Naive B cell (primary cell): ENCODE data around the gene UBR2. TPM values are rescaled to one million over a fixed set of nuclear protein-coding genes. Genes with fewer than 3 reads are reported as not detected.
A peak's percentile ranks its signal among the peaks of the same experiment; 100 is the strongest.
"Not testable (repeated sequence)": the region's sequence is repeated elsewhere in the genome, so short reads cannot be mapped to it uniquely, and the experiment has no call there.

Source experiments
- ATAC-seq, 2 donors: fragments of 150-1000 bp; cut with Tn5 transposase; 2 replicates each; pipeline ENCODE4 v1.10.0; 2021; ENCODE audit warnings: low read depth in 2 of 2, mild to moderate bottlenecking in 2 of 2, moderate library complexity in 2 of 2
- DNase-seq: peaks from one replicate; pipeline ENCODE4 v3.0.0; 2022
- H3K27ac Mint-ChIP-seq, 6 donors: one replicate each; pipeline ENCODE4 v1.8.0; 2020 to 2022; ENCODE audit warnings: mild to moderate bottlenecking in 6 of 6, mixed read lengths in 6 of 6, moderate library complexity in 5 of 6, inconsistent platforms in 2 of 6
- H3K27me3 Mint-ChIP-seq, 3 donors: one replicate each; pipeline ENCODE4 v1.8.0; 2021 to 2022; ENCODE audit warnings: mixed read lengths in 3 of 3, mild to moderate bottlenecking in 1 of 3
- H3K36me3 Mint-ChIP-seq, 2 donors: one replicate each; pipeline ENCODE4 v1.8.0; 2020 to 2022; ENCODE audit warnings: mixed read lengths in 2 of 2, inconsistent platforms in 1 of 2, mild to moderate bottlenecking in 1 of 2
- H3K4me1 Mint-ChIP-seq, 3 donors: one replicate each; pipeline ENCODE4 v1.8.0; 2020 to 2022; ENCODE audit warnings: mixed read lengths in 3 of 3, inconsistent platforms in 1 of 3, mild to moderate bottlenecking in 1 of 3, moderate library complexity in 1 of 3
- H3K4me3 Mint-ChIP-seq, 8 donors: one replicate each; pipeline ENCODE4 v1.8.0; 2020 to 2022; ENCODE audit warnings: mild to moderate bottlenecking in 8 of 8, mixed read lengths in 8 of 8, moderate library complexity in 8 of 8, inconsistent platforms in 2 of 8
- H3K9me3 Mint-ChIP-seq, 7 donors: one replicate each; pipeline ENCODE4 v1.8.0; 2020 to 2022; ENCODE audit warnings: mixed read lengths in 7 of 7, mild to moderate bottlenecking in 5 of 7, inconsistent platforms in 2 of 7, moderate library complexity in 1 of 7
- polyA plus RNA-seq, 6 donors: library from polyadenylated mRNA; unstranded; fragments of 300-500 nt; fragmentation: Illumina TruSeq; gene quantifications; one replicate each; pipeline ENCODE4 v1.2.3, GENCODE V29; 2021; ENCODE audit warnings: low read depth in 6 of 6

Gene UBR2
- polyA plus RNA-seq, 6 donors from 2014 or later, result 8.2 to 16.7 (median 10.7) TPM; not detected in 1

GRCh38 chr6:42692137-42692911 lies 128.5 kb downstream of the UBR2 start:
- no peaks in the 10 kb centered on the region for H3K27me3 Mint-ChIP-seq
- H3K4me1 Mint-ChIP-seq, result peaks cover 6 to 9% (median 7%) of the 10 kb centered on the region in 3 donors
- peaks cover 14 to 27% of the 10 kb centered on the region in 2 donors for H3K36me3 Mint-ChIP-seq
- DNase-seq (no peak), ATAC-seq (no peak)
- no peak overlapping the region for H3K4me3 Mint-ChIP-seq
- H3K9me3 Mint-ChIP-seq, result no peaks in the 10 kb centered on the region
- peak overlapping the region in 1 of 6 donors; percentile 66 for H3K27ac Mint-ChIP-seq

GRCh38 chr6:42693725-42694323 lies 130.0 kb downstream of the UBR2 start:
- H3K4me1 Mint-ChIP-seq, result peaks cover 6 to 9% (median 7%) of the 10 kb centered on the region in 3 donors
- peak overlapping the region in 5 of 6 donors; percentile 75 to 98 (median 83) for H3K27ac Mint-ChIP-seq
- peak in 1 of 2 donors; percentile 48 for ATAC-seq
- H3K36me3 Mint-ChIP-seq, result peaks cover 3 to 15% of the 10 kb centered on the region in 2 donors
- H3K9me3 Mint-ChIP-seq, result no peaks in the 10 kb centered on the region
- H3K4me3 Mint-ChIP-seq, result no peak overlapping the region
- no peaks in the 10 kb centered on the region for H3K27me3 Mint-ChIP-seq
- DNase-seq, result no peak

GRCh38 chr6:42694586-42694985 lies 130.8 kb downstream of the UBR2 start:
- Mint-ChIP-seq H3K36me3 (peaks cover 0 to 9% of the 10 kb centered on the region in 2 donors), H3K27me3 (no peaks in the 10 kb centered on the region), H3K4me3 (peak overlapping the region in 1 of 8 donors; percentile 2), H3K4me1 (peaks cover 6 to 9% (median 7%) of the 10 kb centered on the region in 3 donors), H3K9me3 (no peaks in the 10 kb centered on the region), H3K27ac (peak overlapping the region in 5 of 6 donors; percentile 36 to 83 (median 53))
- DNase-seq (no peak), ATAC-seq (no peak)

- Mint-ChIP-seq H3K27ac (no peak overlapping the region), H3K9me3 (no peaks in the 10 kb centered on the region), H3K36me3 (no peaks in the 10 kb centered on the region), H3K27me3 (no peaks in the 10 kb centered on the region), H3K4me3 (peak overlapping the region in 1 of 8 donors; percentile 47), H3K4me1 (peaks cover 6 to 9% (median 7%) of the 10 kb centered on the region in 3 donors)
- ATAC-seq (no peak), DNase-seq (no peak)
Measured at GRCh38 chr6:42696526-42697267, 132.9 kb downstream of the UBR2 start.

- H3K9me3 Mint-ChIP-seq, result no peaks in the 10 kb centered on the region
- peaks cover 6 to 9% (median 7%) of the 10 kb centered on the region in 3 donors for H3K4me1 Mint-ChIP-seq
- no peak for ATAC-seq
- H3K27me3 Mint-ChIP-seq, result no peaks in the 10 kb centered on the region
- no peak overlapping the region for H3K27ac Mint-ChIP-seq
- H3K36me3 Mint-ChIP-seq, result no peaks in the 10 kb centered on the region
- no peak for DNase-seq
- peak overlapping the region in 1 of 8 donors; percentile 47 for H3K4me3 Mint-ChIP-seq
Measured at GRCh38 chr6:42697268-42697655, 133.4 kb downstream of the UBR2 start.

GRCh38 chr6:42698217-42698616 lies 134.4 kb downstream of the UBR2 start:
- Mint-ChIP-seq H3K27me3 (no peaks in the 10 kb centered on the region), H3K4me1 (peaks cover 6 to 9% (median 7%) of the 10 kb centered on the region in 3 donors), H3K27ac (no peak overlapping the region), H3K4me3 (no peak overlapping the region), H3K9me3 (no peaks in the 10 kb centered on the region), H3K36me3 (no peaks in the 10 kb centered on the region)
- DNase-seq (no peak), ATAC-seq (no peak)

GRCh38 chr6:42702200-42702599 lies 138.4 kb downstream of the UBR2 start:
- no peaks in the 10 kb centered on the region for H3K4me1 Mint-ChIP-seq
- H3K27me3 Mint-ChIP-seq, result no peaks in the 10 kb centered on the region
- no peak overlapping the region for H3K27ac Mint-ChIP-seq
- no peak for DNase-seq
- no peak overlapping the region for H3K4me3 Mint-ChIP-seq
- H3K36me3 Mint-ChIP-seq, result no peaks in the 10 kb centered on the region
- H3K9me3 Mint-ChIP-seq, result no peaks in the 10 kb centered on the region
- ATAC-seq, result no peak

- not testable (repeated sequence) for H3K27ac Mint-ChIP-seq, H3K4me1 Mint-ChIP-seq, H3K27me3 Mint-ChIP-seq, H3K9me3 Mint-ChIP-seq, H3K4me3 Mint-ChIP-seq, H3K36me3 Mint-ChIP-seq, DNase-seq, ATAC-seq
Measured at GRCh38 chr6:42702786-42703185, 139.0 kb downstream of the UBR2 start.

GRCh38 chr6:42704251-42704936 lies 140.6 kb downstream of the UBR2 start:
- Mint-ChIP-seq H3K27me3 (peaks cover 0 to 6% (median 0%) of the 10 kb centered on the region in 3 donors), H3K4me3 (no peak overlapping the region), H3K36me3 (no peaks in the 10 kb centered on the region), H3K27ac (no peak overlapping the region), H3K9me3 (no peaks in the 10 kb centered on the region), H3K4me1 (peaks cover 0 to 2% (median 0%) of the 10 kb centered on the region in 3 donors)
- no peak for DNase-seq
- no peak for ATAC-seq

GRCh38 chr6:42704937-42705374 lies 141.1 kb downstream of the UBR2 start:
- Mint-ChIP-seq H3K36me3 (no peaks in the 10 kb centered on the region), H3K9me3 (no peaks in the 10 kb centered on the region), H3K27ac (no peak overlapping the region), H3K4me3 (no peak overlapping the region), H3K4me1 (peaks cover 0 to 2% (median 0%) of the 10 kb centered on the region in 3 donors), H3K27me3 (peaks cover 0 to 6% (median 0%) of the 10 kb centered on the region in 3 donors)
- DNase-seq, result no peak
- ATAC-seq, result no peak

- peaks cover 0 to 2% (median 0%) of the 10 kb centered on the region in 3 donors for H3K4me1 Mint-ChIP-seq
- H3K36me3 Mint-ChIP-seq, result peaks cover 3 to 7% of the 10 kb centered on the region in 2 donors
- H3K27ac Mint-ChIP-seq, result no peak overlapping the region
- DNase-seq, result no peak
- peaks cover 0 to 7% (median 5%) of the 10 kb centered on the region in 7 donors for H3K9me3 Mint-ChIP-seq
- H3K4me3 Mint-ChIP-seq, result peak overlapping the region in 1 of 8 donors; percentile 44
- peaks cover 0 to 15% (median 0%) of the 10 kb centered on the region in 3 donors for H3K27me3 Mint-ChIP-seq
- ATAC-seq, result no peak
Measured at GRCh38 chr6:42707595-42707994, 143.8 kb downstream of the UBR2 start.

- DNase-seq (no peak), ATAC-seq (no peak)
- peaks cover 0 to 7% (median 5%) of the 10 kb centered on the region in 7 donors for H3K9me3 Mint-ChIP-seq
- H3K4me1 Mint-ChIP-seq, result peaks cover 0 to 2% (median 0%) of the 10 kb centered on the region in 3 donors
- peaks cover 0 to 15% (median 0%) of the 10 kb centered on the region in 3 donors for H3K27me3 Mint-ChIP-seq
- no peak overlapping the region for H3K4me3 Mint-ChIP-seq
- H3K27ac Mint-ChIP-seq, result no peak overlapping the region
- peaks cover 3 to 7% of the 10 kb centered on the region in 2 donors for H3K36me3 Mint-ChIP-seq
Measured at GRCh38 chr6:42708096-42708495, 144.3 kb downstream of the UBR2 start.

GRCh38 chr6:42709871-42710270 lies 146.0 kb downstream of the UBR2 start:
- ATAC-seq (no peak), DNase-seq (no peak)
- Mint-ChIP-seq H3K36me3 (peaks cover 3 to 7% of the 10 kb centered on the region in 2 donors), H3K9me3 (peaks cover 0 to 7% (median 5%) of the 10 kb centered on the region in 7 donors), H3K4me1 (peaks cover 0 to 2% (median 0%) of the 10 kb centered on the region in 3 donors), H3K4me3 (no peak overlapping the region), H3K27ac (no peak overlapping the region), H3K27me3 (peaks cover 0 to 15% (median 4%) of the 10 kb centered on the region in 3 donors)
